WTC11 (cell line): Measurements from ENCODE around the gene TPK1. TPM values are rescaled to one million over a fixed set of nuclear protein-coding genes. Genes with fewer than 3 reads are reported as not detected.

Source experiments
- ATAC-seq: fragments of 200-7000 bp; cut with Tn5 transposase; 2 replicates; pipeline ENCODE4 v1.10.0; 2021; ENCODE audit warnings: mild to moderate bottlenecking, moderate library complexity
- CTCF ChIA-PET: fragments of 300-600 bp; sonication (Branson Sonifier 250); formaldehyde crosslinking; loops from one replicate; lab custom pipeline; 2021; ENCODE audit warnings: antibody characterized with exemption; lab: Charles Lee
- POLR2A ChIA-PET: fragments of 350-600 bp; sonication (Branson Sonifier 250); formaldehyde crosslinking; loops from one replicate; lab custom pipeline; 2021; ENCODE audit warnings: antibody characterized with exemption; lab: Charles Lee
- DNase-seq: peaks from one replicate; pipeline ENCODE4 v3.0.0; 2021; ENCODE audit warnings: low spot score
- H3K27ac Mint-ChIP-seq: 2 replicates; pipeline ENCODE4 v1.8.0; 2021; ENCODE audit warnings: mixed read lengths
- H3K27me3 Mint-ChIP-seq: 2 replicates; pipeline ENCODE4 v1.8.0; 2021; ENCODE audit warnings: low read depth, mild to moderate bottlenecking, moderate library complexity, mixed read lengths
- H3K36me3 Mint-ChIP-seq: 2 replicates; pipeline ENCODE4 v1.8.0; 2021; ENCODE audit warnings: mixed read lengths
- H3K4me1 Mint-ChIP-seq: 2 replicates; pipeline ENCODE4 v1.8.0; 2022; ENCODE audit warnings: mixed read lengths
- H3K4me3 Mint-ChIP-seq: 2 replicates; pipeline ENCODE4 v1.8.0; 2021; ENCODE audit warnings: mild to moderate bottlenecking, moderate library complexity, mixed read lengths
- H3K9me3 Mint-ChIP-seq: 2 replicates; pipeline ENCODE4 v1.8.0; 2021; ENCODE audit warnings: mixed read lengths
- CREB1 ChIP-seq: sonication (generic); formaldehyde crosslinking; IDR thresholded peaks from 2 replicates; pipeline ENCODE4 v1.8.0; 2023; ENCODE audit warnings: mild to moderate bottlenecking, missing genetic modification reagents
- E2F1 ChIP-seq: sonication (generic); formaldehyde crosslinking; IDR thresholded peaks from 2 replicates; pipeline ENCODE4 v1.8.0; 2022; ENCODE audit warnings: mild to moderate bottlenecking, missing genetic modification reagents
- E2F4 ChIP-seq: sonication (generic); formaldehyde crosslinking; IDR thresholded peaks from 2 replicates; pipeline ENCODE4 v1.8.1; 2022; ENCODE audit warnings: low read depth, mild to moderate bottlenecking, moderate library complexity, missing genetic modification reagents, borderline replicate concordance
- ERG ChIP-seq: fragments of 250-450 bp; sonication (Bioruptor Pico); IDR thresholded peaks from 2 replicates; pipeline ENCODE4 v1.8.0; 2021; ENCODE audit warnings: mild to moderate bottlenecking
- IRF1 ChIP-seq: sonication (generic); formaldehyde crosslinking; IDR thresholded peaks from 2 replicates; pipeline ENCODE4 v1.8.0; 2023; ENCODE audit warnings: missing genetic modification reagents
- JUN ChIP-seq: sonication (generic); formaldehyde crosslinking; IDR thresholded peaks from 2 replicates; pipeline ENCODE4 v1.8.0; 2023; ENCODE audit warnings: mild to moderate bottlenecking, missing genetic modification reagents
- PREB ChIP-seq: sonication (generic); formaldehyde crosslinking; IDR thresholded peaks from 2 replicates; pipeline ENCODE4 v1.8.1; 2022; ENCODE audit warnings: mild to moderate bottlenecking, missing genetic modification reagents, moderate library complexity, borderline replicate concordance
- PRRX2 ChIP-seq: fragments of 250-450 bp; sonication (Bioruptor Pico); IDR thresholded peaks from 2 replicates; pipeline ENCODE4 v1.8.0; 2021; ENCODE audit warnings: mild to moderate bottlenecking
- RORB ChIP-seq: fragments of 250-450 bp; sonication (Bioruptor Pico); IDR thresholded peaks from 2 replicates; pipeline ENCODE4 v1.9.0; 2021; ENCODE audit warnings: mild to moderate bottlenecking
- SMAD4 ChIP-seq: sonication (generic); formaldehyde crosslinking; IDR thresholded peaks from 2 replicates; pipeline ENCODE4 v1.8.0; 2022; ENCODE audit warnings: mild to moderate bottlenecking, missing genetic modification reagents
- ZBTB43 ChIP-seq: sonication (generic); formaldehyde crosslinking; IDR thresholded peaks from 2 replicates; pipeline ENCODE4 v1.8.1; 2023; ENCODE audit warnings: mild to moderate bottlenecking, missing genetic modification reagents
- ZNF219 ChIP-seq: sonication (generic); formaldehyde crosslinking; IDR thresholded peaks from 2 replicates; pipeline ENCODE4 v1.8.0; 2023; ENCODE audit warnings: missing genetic modification reagents, mild to moderate bottlenecking, borderline replicate concordance
- ZNF396 ChIP-seq: fragments of 250-450 bp; sonication (Bioruptor Pico); IDR thresholded peaks from 2 replicates; pipeline ENCODE4 v1.8.0; 2021; ENCODE audit warnings: mild to moderate bottlenecking, moderate library complexity, borderline replicate concordance
- ZNF416 ChIP-seq: fragments of 250-450 bp; sonication (Bioruptor Pico); IDR thresholded peaks from 2 replicates; pipeline ENCODE4 v1.9.0; 2021; ENCODE audit warnings: mild to moderate bottlenecking, inconsistent platforms
- ZNF425 ChIP-seq: fragments of 250-450 bp; sonication (Bioruptor Pico); conservative IDR thresholded peaks from 2 replicates; pipeline ENCODE4 v1.9.0; 2021; ENCODE audit warnings: mild to moderate bottlenecking
- ZSCAN18 ChIP-seq: fragments of 250-450 bp; sonication (Bioruptor Pico); IDR thresholded peaks from 2 replicates; pipeline ENCODE4 v2.1.2; 2022; ENCODE audit warnings: mild to moderate bottlenecking, moderate library complexity
- total RNA-seq: library from RNA; stranded (reverse); gene quantifications from 3 replicates; pipeline ENCODE4 v1.2.3, GENCODE V29; 2021

TPK1 gene
- total RNA-seq, 1 experiment from 2014 or later, result 2.7 TPM

- no peak for TF ChIP-seq ZNF219 (CRISPR knock-in tag)
- TF ChIP-seq ZSCAN18 (CRISPR knock-in tag), result no peak
- TF ChIP-seq PRRX2, result no peak
- TF ChIP-seq IRF1 (CRISPR knock-in tag), result no peak
- no peak for TF ChIP-seq ZNF416
- TF ChIP-seq ERG (CRISPR knock-in tag), result no peak
- TF ChIP-seq E2F1 (CRISPR knock-in tag), result no peak
- no peak for TF ChIP-seq RORB (CRISPR knock-in tag)
- TF ChIP-seq, all 79 proteins: peak for 0
Observed at GRCh38 chr7:144500225-144500624, 335.6 kb downstream of the TPK1 start (continued).

GRCh38 chr7:144497282-144497681, 338.6 kb downstream of the TPK1 start:
- Mint-ChIP-seq H3K4me1 (no peaks in the 10 kb centered on the region), H3K27me3 (no peaks in the 10 kb centered on the region), H3K36me3 (no peaks in the 10 kb centered on the region), H3K9me3 (peaks cover 8% of the 10 kb centered on the region; the same call in 1 of the 2 replicates), H3K27ac (no peak overlapping the region), H3K4me3 (no peak overlapping the region)
- TF ChIP-seq CREB1 (CRISPR knock-in tag), result no peak
- TF ChIP-seq E2F4 (CRISPR knock-in tag), result no peak
- TF ChIP-seq ZNF396 (CRISPR knock-in tag), result no peak
- no peak for TF ChIP-seq ERG (CRISPR knock-in tag)
- no peak for TF ChIP-seq ZBTB43 (CRISPR knock-in tag)
- TF ChIP-seq PREB (CRISPR knock-in tag), result no peak
- TF ChIP-seq ZNF425 (CRISPR knock-in tag), result no peak
- TF ChIP-seq SMAD4 (CRISPR knock-in tag), result no peak
- TF ChIP-seq IRF1 (CRISPR knock-in tag), result no peak
- TF ChIP-seq JUN, result no peak
- DNase-seq (no peak), ATAC-seq (no peak)
- CTCF ChIA-PET, result no interaction called here
- POLR2A ChIA-PET, result no interaction called here
